Ascending aorta (tissue), 2 donors: Measurements from ENCODE around the gene ACTR2. TPM values are rescaled to one million over a fixed set of nuclear protein-coding genes. Genes with fewer than 3 reads are reported as not detected.

Experiments
- DNase-seq, 2 donors: peaks; one replicate each; pipeline ENCODE4 v3.0.0-alpha.2; 2019; ENCODE audit warnings: low spot score in 2 of 2
- H3K27ac ChIP-seq, 2 donors: fragments of 200-600 bp; sonication (generic); one replicate each; pipeline ENCODE4 v1.5.1; 2016 to 2017; ENCODE audit warnings: mild to moderate bottlenecking in 1 of 2
- H3K27me3 ChIP-seq: fragments of 200-600 bp; sonication (generic); one replicate; pipeline ENCODE4 v1.5.1; 2017
- H3K36me3 ChIP-seq, 2 donors: fragments of 200-600 bp; sonication (generic); one replicate each; pipeline ENCODE4 v1.5.1; 2016
- H3K4me1 ChIP-seq, 2 donors: fragments of 200-600 bp; sonication (generic); one replicate each; pipeline ENCODE4 v1.5.1; 2016 to 2017; ENCODE audit warnings: mild to moderate bottlenecking in 1 of 2
- H3K4me3 ChIP-seq, 2 donors: fragments of 200-600 bp; sonication (generic); one replicate each; pipeline ENCODE4 v1.5.1; 2016 to 2017; ENCODE audit warnings: mild to moderate bottlenecking in 1 of 2
- H3K9me3 ChIP-seq, 2 donors: fragments of 200-600 bp; sonication (generic); one replicate each; pipeline ENCODE4 v1.5.1; 2016
- CTCF ChIP-seq, 3 experiments: fragments of 200-600 bp in 2 of 3; fragments of 450-650 bp in 1 of 3; sonication (generic) in 2 of 3; IDR thresholded peaks; one replicate each; pipeline ENCODE4 v1.5.1; 2016 to 2019; ENCODE audit warnings: antibody characterized with exemption in 3 of 3, mild to moderate bottlenecking in 1 of 3, moderate library complexity in 1 of 3
- intact Hi-C: fragments of 100-400 bp; cut with DNase I; formaldehyde crosslinking; loops from one replicate; pipeline ENCODE4 v1.15.1; 2023
- total RNA-seq: library from RNA; depleted of rRNA; stranded (reverse); fragments of >200 nt; gene quantifications from one replicate; pipeline ENCODE4 v1.1.0, GENCODE V29; 2016

The ACTR2 gene
- total RNA-seq, 1 donor from 2014 or later: 78.0 TPM

GRCh38 chr2:65204461-65205210 is 23.0 kb upstream of the ACTR2 start:
- Histone ChIP-seq H3K36me3 (no peaks in the 10 kb centered on the region), H3K27ac (no peak overlapping the region)
- DNase-seq: no peak

GRCh38 chr2:65212115-65212514 is 15.5 kb upstream of the ACTR2 start:
- intact Hi-C loops: no loop called here
- no peak for TF ChIP-seq CTCF (IDR thresholded peaks at IDR 0.05)
- H3K27me3 ChIP-seq: no peaks in the 10 kb centered on the region
- no peak overlapping the region for H3K4me3 ChIP-seq
- DNase-seq: no peak
- no peak overlapping the region for H3K27ac ChIP-seq
- H3K36me3 ChIP-seq: no peaks in the 10 kb centered on the region
- H3K4me1 ChIP-seq: no peaks in the 10 kb centered on the region
- H3K9me3 ChIP-seq: no peaks in the 10 kb centered on the region

More at GRCh38 chr2:65204461-65205210, 23.0 kb upstream of the ACTR2 start:
- intact Hi-C loops: no loop called here
- Histone ChIP-seq H3K9me3 (no peaks in the 10 kb centered on the region), H3K27me3 (no peaks in the 10 kb centered on the region), H3K4me1 (no peaks in the 10 kb centered on the region), H3K4me3 (no peak overlapping the region)
- no peak for TF ChIP-seq CTCF (IDR thresholded peaks at IDR 0.05)

GRCh38 chr2:65212619-65213018 is 15.0 kb upstream of the ACTR2 start:
- no peak for DNase-seq
- Histone ChIP-seq H3K4me3 (no peak overlapping the region), H3K36me3 (no peaks in the 10 kb centered on the region), H3K4me1 (no peaks in the 10 kb centered on the region), H3K9me3 (no peaks in the 10 kb centered on the region), H3K27me3 (no peaks in the 10 kb centered on the region), H3K27ac (no peak overlapping the region)
- no peak for TF ChIP-seq CTCF (IDR thresholded peaks at IDR 0.05)
- intact Hi-C loops: no loop called here

- no peak for TF ChIP-seq CTCF (IDR thresholded peaks at IDR 0.05)
- Histone ChIP-seq H3K9me3 (no peaks in the 10 kb centered on the region), H3K4me1 (no peaks in the 10 kb centered on the region), H3K27me3 (no peaks in the 10 kb centered on the region), H3K36me3 (no peaks in the 10 kb centered on the region), H3K4me3 (no peak overlapping the region), H3K27ac (no peak overlapping the region)
- intact Hi-C loops: no loop called here
- no peak for DNase-seq
These were observed 14.6 kb upstream of the ACTR2 start for GRCh38 chr2:65213035-65213434.

- no peak for DNase-seq
- Histone ChIP-seq H3K27ac (no peak overlapping the region), H3K27me3 (no peaks in the 10 kb centered on the region), H3K36me3 (no peaks in the 10 kb centered on the region), H3K4me3 (no peak overlapping the region), H3K4me1 (no peaks in the 10 kb centered on the region), H3K9me3 (no peaks in the 10 kb centered on the region)
- intact Hi-C loops: no loop called here
- no peak for TF ChIP-seq CTCF (IDR thresholded peaks at IDR 0.05)
These were observed 13.3 kb upstream of the ACTR2 start for GRCh38 chr2:65214361-65214760.
